Uterus (tissue), 4 donors: ENCODE results near the gene TBK1. TPM values are rescaled to one million over a fixed set of nuclear protein-coding genes. Genes with fewer than 3 reads are reported as not detected.

ENCODE experiments used
- DNase-seq, 2 donors: peaks; one replicate each; pipeline ENCODE4 v3.0.0-alpha.2; 2019 to 2020
- H3K27ac ChIP-seq, 2 donors: fragments of 200-600 bp; sonication (generic); 1 replicate in 1 of 2; 2 replicates in 1 of 2; pipeline ENCODE4 v1.5.1; 2016 to 2018
- H3K27me3 ChIP-seq, 2 donors: fragments of 200-600 bp; sonication (generic); one replicate each; pipeline ENCODE4 v1.5.1; 2018 to 2019; ENCODE audit warnings: control low read depth in 1 of 2
- H3K36me3 ChIP-seq, 2 donors: fragments of 200-600 bp; sonication (generic); one replicate each; pipeline ENCODE4 v1.5.1; 2019; ENCODE audit warnings: control low read depth in 1 of 2
- H3K4me1 ChIP-seq, 2 donors: fragments of 200-600 bp; sonication (generic); one replicate each; pipeline ENCODE4 v1.5.1; 2018 to 2019; ENCODE audit warnings: control low read depth in 1 of 2
- H3K4me3 ChIP-seq, 2 donors: fragments of 200-600 bp; sonication (generic); 1 replicate in 1 of 2; 2 replicates in 1 of 2; pipeline ENCODE4 v1.5.1; 2018 to 2019; ENCODE audit warnings: mild to moderate bottlenecking in 1 of 2
- H3K9me3 ChIP-seq, 2 donors: fragments of 200-600 bp; sonication (generic); one replicate each; pipeline ENCODE4 v1.5.1; 2019; ENCODE audit warnings: control low read depth in 1 of 2
- POLR2A ChIP-seq, 2 donors: fragments of 450-650 bp; IDR thresholded peaks; one replicate each; pipeline ENCODE4 v1.6.1; 2016; ENCODE audit warnings: antibody characterized with exemption in 2 of 2, mild to moderate bottlenecking in 1 of 2, moderate library complexity in 1 of 2
- intact Hi-C: fragments of 100-400 bp; cut with DNase I; formaldehyde crosslinking; loops from one replicate; pipeline ENCODE4 v1.15.1; 2023; ENCODE audit warnings: low total_unique reads
- total RNA-seq, 4 donors: library from RNA; depleted of rRNA in 3 of 4; stranded (reverse); fragments of >200 nt in 3 of 4; gene quantifications; one replicate each; pipeline versions ENCODE4 v1.1.0 to v1.2.4, GENCODE V29; 2014 to 2023
- TF ChIP-seq, protein P1 (sequence below), 4 experiments: fragments of 200-600 bp in 2 of 4; fragments of 450-650 bp in 2 of 4; sonication (generic) in 2 of 4; IDR thresholded peaks; one replicate each; pipeline ENCODE4 v1.5.1; 2016 to 2019; ENCODE audit warnings: antibody characterized with exemption in 4 of 4, mild to moderate bottlenecking in 2 of 4, moderate library complexity in 1 of 4
- donor health status: DM: yes; HTN: yes; CAD: no.

Gene TBK1
- total RNA-seq, 4 donors from 2014 or later = 16.7 to 37.5 (median 26.0) TPM

DNA sequence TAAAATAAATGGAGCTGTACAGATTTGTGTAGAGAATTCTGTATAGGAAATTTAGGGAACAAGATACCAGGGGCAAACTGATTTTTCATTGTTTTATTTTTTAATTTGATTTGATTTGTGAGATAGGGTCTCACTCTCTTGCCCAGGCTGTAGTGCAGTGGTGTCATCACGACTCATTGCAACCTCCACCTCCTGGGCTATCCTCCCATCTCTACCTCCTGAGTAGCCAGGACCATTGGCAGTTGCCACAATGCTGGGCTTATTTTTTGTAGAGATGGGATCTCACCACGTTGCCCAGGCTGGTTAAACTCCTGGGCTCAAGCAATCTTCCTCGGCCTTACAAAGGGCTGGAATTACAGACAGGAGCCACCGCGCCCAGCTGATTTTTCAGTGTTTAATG lies 18.0 kb upstream of the TBK1 start:
- DNase-seq = no peak
- H3K4me3 ChIP-seq = no peak overlapping the region
- no peaks in the 10 kb centered on the region for H3K36me3 ChIP-seq
- H3K27ac ChIP-seq = no peak overlapping the region
- intact Hi-C loops = no loop called here
- H3K4me1 ChIP-seq = no peaks in the 10 kb centered on the region
- H3K9me3 ChIP-seq = no peaks in the 10 kb centered on the region
- H3K27me3 ChIP-seq = no peaks in the 10 kb centered on the region
- no peak for TF ChIP-seq POLR2A (IDR thresholded peaks at IDR 0.05)
- TF ChIP-seq, protein P1, sequence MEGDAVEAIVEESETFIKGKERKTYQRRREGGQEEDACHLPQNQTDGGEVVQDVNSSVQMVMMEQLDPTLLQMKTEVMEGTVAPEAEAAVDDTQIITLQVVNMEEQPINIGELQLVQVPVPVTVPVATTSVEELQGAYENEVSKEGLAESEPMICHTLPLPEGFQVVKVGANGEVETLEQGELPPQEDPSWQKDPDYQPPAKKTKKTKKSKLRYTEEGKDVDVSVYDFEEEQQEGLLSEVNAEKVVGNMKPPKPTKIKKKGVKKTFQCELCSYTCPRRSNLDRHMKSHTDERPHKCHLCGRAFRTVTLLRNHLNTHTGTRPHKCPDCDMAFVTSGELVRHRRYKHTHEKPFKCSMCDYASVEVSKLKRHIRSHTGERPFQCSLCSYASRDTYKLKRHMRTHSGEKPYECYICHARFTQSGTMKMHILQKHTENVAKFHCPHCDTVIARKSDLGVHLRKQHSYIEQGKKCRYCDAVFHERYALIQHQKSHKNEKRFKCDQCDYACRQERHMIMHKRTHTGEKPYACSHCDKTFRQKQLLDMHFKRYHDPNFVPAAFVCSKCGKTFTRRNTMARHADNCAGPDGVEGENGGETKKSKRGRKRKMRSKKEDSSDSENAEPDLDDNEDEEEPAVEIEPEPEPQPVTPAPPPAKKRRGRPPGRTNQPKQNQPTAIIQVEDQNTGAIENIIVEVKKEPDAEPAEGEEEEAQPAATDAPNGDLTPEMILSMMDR (IDR thresholded peaks at IDR 0.05) = no peak

GRCh38 chr12:64440100-64440499 lies 11.8 kb upstream of the TBK1 start:
- intact Hi-C loops = no loop called here

GRCh38 chr12:64445490-64445889 lies 6.4 kb upstream of the TBK1 start:
- H3K27me3 ChIP-seq = no peaks in the 10 kb centered on the region
- no peaks in the 10 kb centered on the region for H3K36me3 ChIP-seq
- TF ChIP-seq, protein P1 (IDR thresholded peaks at IDR 0.05) = no peak
- no peak for TF ChIP-seq POLR2A (IDR thresholded peaks at IDR 0.05)
- intact Hi-C loops = no loop called here
- H3K4me1 ChIP-seq = no peaks in the 10 kb centered on the region
- H3K4me3 ChIP-seq = no peak overlapping the region
- H3K9me3 ChIP-seq = no peaks in the 10 kb centered on the region
- H3K27ac ChIP-seq = no peak overlapping the region
- DNase-seq = no peak

More at GRCh38 chr12:64440100-64440499, 11.8 kb upstream of the TBK1 start:
- Histone ChIP-seq H3K27ac (no peak overlapping the region), H3K36me3 (no peaks in the 10 kb centered on the region), H3K4me1 (no peaks in the 10 kb centered on the region), H3K4me3 (no peak overlapping the region), H3K27me3 (no peaks in the 10 kb centered on the region), H3K9me3 (no peaks in the 10 kb centered on the region)
- no peak for DNase-seq
- TF ChIP-seq POLR2A (IDR thresholded peaks at IDR 0.05) = no peak
- TF ChIP-seq, protein P1 (IDR thresholded peaks at IDR 0.05) = no peak

DNA sequence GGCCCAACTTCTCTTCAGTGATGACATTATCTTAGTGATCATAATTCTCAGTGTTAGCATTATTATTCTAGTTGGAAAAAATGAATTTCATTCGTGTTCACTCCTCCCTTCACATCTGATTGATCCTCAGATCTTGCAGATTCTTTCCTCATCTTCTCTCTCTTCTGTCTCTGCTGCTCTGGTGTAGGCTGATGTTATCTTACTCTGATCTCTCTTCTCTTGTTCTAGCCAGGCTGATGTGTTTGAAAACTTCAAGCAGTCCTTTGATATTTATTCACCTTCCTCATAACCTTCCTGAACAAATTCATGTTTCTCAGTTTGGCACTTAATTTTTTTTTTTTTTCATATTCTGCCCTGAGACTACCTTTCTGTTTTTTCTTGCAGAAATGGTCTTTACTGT lies 5.6 kb upstream of the TBK1 start:
- H3K27me3 ChIP-seq = no peaks in the 10 kb centered on the region
- intact Hi-C loops = no loop called here
- no peak for TF ChIP-seq POLR2A (IDR thresholded peaks at IDR 0.05)
- TF ChIP-seq, protein P1 (IDR thresholded peaks at IDR 0.05) = no peak
- H3K4me3 ChIP-seq = no peak overlapping the region
- no peak overlapping the region for H3K27ac ChIP-seq
- H3K9me3 ChIP-seq = no peaks in the 10 kb centered on the region
- peaks cover 0 to 4% of the 10 kb centered on the region in 2 donors for H3K4me1 ChIP-seq
- H3K36me3 ChIP-seq = no peaks in the 10 kb centered on the region
- DNase-seq = no peak

DNA sequence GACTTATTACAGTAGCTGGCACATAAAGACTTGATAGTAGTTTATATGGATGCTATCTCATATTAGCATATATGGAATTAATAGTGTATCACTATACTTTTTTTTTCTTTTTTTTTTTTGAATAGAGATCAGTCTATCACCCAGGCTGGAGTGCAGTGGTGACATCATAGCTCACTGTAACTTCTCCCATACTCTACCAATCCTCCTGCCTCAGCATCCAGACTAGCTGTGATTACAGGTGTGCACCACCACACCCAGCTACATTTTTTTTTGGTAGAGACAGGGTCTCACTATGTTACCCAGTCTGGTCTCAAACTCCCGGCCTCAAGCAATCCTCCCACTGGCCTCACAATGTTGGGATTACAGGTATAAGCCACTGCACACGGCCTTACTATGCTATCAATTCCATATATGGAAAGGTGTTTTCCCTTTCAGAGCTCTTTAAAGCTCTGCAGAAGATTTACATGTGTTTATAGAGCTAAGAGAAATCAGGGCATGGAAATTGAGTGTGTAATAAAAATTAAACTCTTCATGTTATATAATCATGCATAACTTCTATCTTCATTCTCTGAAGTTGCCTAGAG lies 1.8 kb upstream of the TBK1 start:
- no peak for DNase-seq
- Histone ChIP-seq H3K27ac (no peak overlapping the region), H3K4me3 (no peak overlapping the region), H3K36me3 (no peaks in the 10 kb centered on the region), H3K27me3 (no peaks in the 10 kb centered on the region), H3K4me1 (peaks cover 0 to 5% of the 10 kb centered on the region in 2 donors), H3K9me3 (no peaks in the 10 kb centered on the region)
- intact Hi-C loops = no loop called here
- no peak for TF ChIP-seq POLR2A (IDR thresholded peaks at IDR 0.05)
- TF ChIP-seq, protein P1 (IDR thresholded peaks at IDR 0.05) = no peak
